HepG2 (cell line): Measurements from ENCODE around the gene SPAG9. TPM values are rescaled to one million over a fixed set of nuclear protein-coding genes. Genes with fewer than 3 reads are reported as not detected.

Experiments
- ATAC-seq: fragments of 200-7000 bp; cut with Tn5 transposase; 3 replicates; pipeline ENCODE4 v1.9.1; 2020; ENCODE audit warnings: mild to moderate bottlenecking, moderate library complexity
- BruUV-seq: library from RNA; stranded (reverse); fragments of 400-500 nt; replicated peaks from 2 replicates; lab custom pipeline; 2021; lab: Mats Ljungman, UMichigan
- CTCF ChIA-PET: fragments of 300-600 bp; formaldehyde crosslinking; extraction: SDS; loops from one replicate; lab custom pipeline; 2021; ENCODE audit warnings: low total read pairs, inconsistent platforms, low intra/inter-chr PET ratio; lab: Yijun Ruan, JAX
- POLR2A ChIA-PET: fragments of 350-600 bp; sonication (Branson Sonifier 250); formaldehyde crosslinking; loops from one replicate; lab custom pipeline; 2020; ENCODE audit warnings: antibody characterized with exemption, inconsistent platforms; lab: Yijun Ruan, JAX
- DNase-seq: peaks from one replicate; pipeline ENCODE4 v3.0.0-alpha.2; 2015; ENCODE audit warnings: low spot score
- FAIRE-seq: peaks from 3 replicates; lab custom pipeline; 2011; peaks lifted over from hg19 to GRCh38; lab: Jason Lieb, UNC
- H2AFZ ChIP-seq: one replicate; pipeline ENCODE4 v1.6.1; 2011; ENCODE audit warnings: low read length, inconsistent platforms
- H3K27ac ChIP-seq: fragments of 300-600 bp; 3 replicates; pipeline ENCODE4 v1.8.0; 2011; ENCODE audit warnings: mixed run types, mild to moderate bottlenecking, mixed read lengths, low read length, inconsistent platforms; ENCODE audit not compliant: insufficient read depth; ENCODE audit errors: extremely low read length
- H3K27me3 ChIP-seq, 2 experiments: fragments of 200-600 bp in 1 of 2; 2 replicates in 1 of 2; 3 replicates in 1 of 2; pipeline versions ENCODE4 v1.6.0 to v1.8.0; 2011; ENCODE audit warnings: low read length in 2 of 2, mild to moderate bottlenecking in 2 of 2, moderate library complexity in 2 of 2, inconsistent platforms in 1 of 2; ENCODE audit not compliant: insufficient read depth in 2 of 2, control insufficient read depth in 1 of 2
- H3K36me3 ChIP-seq, 2 experiments: fragments of 200-600 bp in 1 of 2; replicated peaks in 1 of 2; 2 replicates in 1 of 2; 3 replicates in 1 of 2; pipeline versions ENCODE4 v1.5.1 to v1.8.0; 2011; ENCODE audit warnings: low read length in 2 of 2, inconsistent platforms in 1 of 2; ENCODE audit not compliant: insufficient read depth in 2 of 2, control insufficient read depth in 1 of 2
- H3K4me1 ChIP-seq: 2 replicates; pipeline ENCODE4 v1.5.1; 2012; ENCODE audit warnings: low read length, inconsistent platforms; ENCODE audit not compliant: insufficient read depth
- H3K4me2 ChIP-seq: 2 replicates; pipeline ENCODE4 v1.6.0; 2011; ENCODE audit warnings: low read depth, low read length, inconsistent platforms
- H3K4me3 ChIP-seq, 3 experiments: fragments of 200-600 bp in 1 of 3; sonication (generic), shearing (Covaris generic) in 1 of 3; replicated peaks in 1 of 3; 2 replicates each; pipeline ENCODE4 v1.5.1; 2011 to 2016; ENCODE audit warnings: low read length in 3 of 3, inconsistent platforms in 2 of 3, low read depth in 2 of 3, mild to moderate bottlenecking in 2 of 3, control low read depth in 1 of 3, mixed read lengths in 1 of 3; ENCODE audit not compliant: insufficient read depth in 1 of 3
- H3K79me2 ChIP-seq: one replicate; pipeline ENCODE4 v1.6.1; 2011; ENCODE audit warnings: low read length, inconsistent platforms; ENCODE audit not compliant: insufficient read depth
- H3K9ac ChIP-seq: 2 replicates; pipeline ENCODE4 v1.6.0; 2011; ENCODE audit warnings: mild to moderate bottlenecking, low read depth, low read length, inconsistent platforms; ENCODE audit not compliant: insufficient read depth
- H3K9me3 ChIP-seq: 2 replicates; pipeline ENCODE4 v1.5.1; 2012; ENCODE audit warnings: mild to moderate bottlenecking, low read length
- H4K20me1 ChIP-seq: 2 replicates; pipeline ENCODE4 v1.6.0; 2011; ENCODE audit warnings: inconsistent platforms, mild to moderate bottlenecking, low read length, moderate library complexity; ENCODE audit not compliant: insufficient read depth
- GATA4 ChIP-seq: sonication (generic); IDR thresholded peaks from 2 replicates; pipeline ENCODE4 v1.6.1; 2016; ENCODE audit warnings: antibody characterized with exemption, low read depth, borderline replicate concordance
- HOXA3 ChIP-seq: sonication (generic); formaldehyde crosslinking; IDR thresholded peaks from 2 replicates; pipeline ENCODE4 v1.5.0; 2020; ENCODE audit warnings: missing genetic modification reagents
- JUND ChIP-seq: sonication (generic); formaldehyde crosslinking; IDR thresholded peaks from 2 replicates; pipeline ENCODE4 v1.8.0; 2022; ENCODE audit warnings: mild to moderate bottlenecking, missing genetic modification reagents
- MED1 ChIP-seq: sonication (generic); formaldehyde crosslinking; IDR thresholded peaks from 2 replicates; pipeline ENCODE4 v1.4.0; 2020; ENCODE audit warnings: missing genetic modification reagents
- MTA1 ChIP-seq: sonication (generic); formaldehyde crosslinking; IDR thresholded peaks from 2 replicates; pipeline ENCODE4 v1.4.0; 2020; ENCODE audit warnings: missing genetic modification reagents, mild to moderate bottlenecking, borderline replicate concordance
- PAF1 ChIP-seq: IDR thresholded peaks from 2 replicates; pipeline ENCODE4 v1.6.1; 2016; ENCODE audit warnings: missing genetic modification reagents, missing compliant biosample characterization
- ZNF121 ChIP-seq: sonication (generic); formaldehyde crosslinking; IDR thresholded peaks from 2 replicates; pipeline ENCODE4 v1.5.0; 2020; ENCODE audit warnings: mild to moderate bottlenecking, missing genetic modification reagents
- ZNF232 ChIP-seq: sonication (generic); formaldehyde crosslinking; IDR thresholded peaks from 2 replicates; pipeline ENCODE4 v1.4.0; 2020; ENCODE audit warnings: missing genetic modification reagents, borderline replicate concordance
- ZNF274 ChIP-seq: sonication (generic); formaldehyde crosslinking; IDR thresholded peaks from 2 replicates; pipeline ENCODE4 v1.5.1; 2020; ENCODE audit warnings: mild to moderate bottlenecking, missing genetic modification reagents
- ZNF350 ChIP-seq: sonication (generic); formaldehyde crosslinking; IDR thresholded peaks from 2 replicates; pipeline ENCODE4 v1.4.0; 2020; ENCODE audit warnings: mild to moderate bottlenecking, low read depth, missing genetic modification reagents, borderline replicate concordance
- ZNF546 ChIP-seq: sonication (generic); formaldehyde crosslinking; conservative IDR thresholded peaks from 2 replicates; pipeline ENCODE4 v1.8.1; 2023; ENCODE audit warnings: mild to moderate bottlenecking, missing genetic modification reagents
- WGBS: methylation state at CpG from one replicate; pipeline ENCODE4 v1.1.6; 2017; ENCODE audit warnings: low lambda C conversion rate; 5-methylcytosine and 5-hydroxymethylcytosine counted together
- in situ Hi-C: cut with HindIII; loops from 2 replicates; pipeline ENCODE4 v1.10.0; 2017; ENCODE audit warnings: low pct_unique_long_range_greater_than_20kb; ENCODE audit not compliant: extremely low pct_ligation_motif_present
- intact Hi-C: fragments of 100-400 bp; cut with micrococcal nuclease; formaldehyde crosslinking; loops from one replicate; pipeline ENCODE4 v1.10.0; 2022; ENCODE audit not compliant: unreplicated experiment
- polyA plus RNA-seq, 8 experiments: library from polyadenylated mRNA; depleted of rRNA in 3 of 8; stranded (reverse) in 7 of 8; unstranded in 1 of 8; fragments of >200 nt; fragmentation: Illumina TruSeq in 4 of 8; extraction: Trizol in 4 of 8; gene quantifications; 2 replicates each; pipeline versions ENCODE4 v1.2.1 to v1.2.3, GENCODE V29; 2011 to 2016; ENCODE audit warnings: low read depth in 4 of 8, missing spikeins in 1 of 8, mixed read lengths in 1 of 8; ENCODE audit not compliant: insufficient read depth in 1 of 8
- total RNA-seq, 5 experiments: library from RNA; depleted of rRNA; stranded (reverse); fragments of >200 nt; fragmentation: Illumina TruSeq; extraction: Trizol; gene quantifications; 2 replicates each; pipeline ENCODE4 v1.2.3, GENCODE V29; 2016; ENCODE audit warnings: low read depth in 1 of 5
- TF ChIP-seq, protein P1 (sequence below): sonication (generic); formaldehyde crosslinking; IDR thresholded peaks from 2 replicates; pipeline ENCODE4 v1.9.0; 2022; ENCODE audit warnings: missing genetic modification reagents, mild to moderate bottlenecking, borderline replicate concordance
- TF ChIP-seq, protein P2 (sequence below): sonication (generic); formaldehyde crosslinking; IDR thresholded peaks from 2 replicates; pipeline ENCODE4 v1.4.0; 2020; ENCODE audit warnings: missing genetic modification reagents
- TF ChIP-seq, protein P3 (sequence below): sonication (generic); formaldehyde crosslinking; IDR thresholded peaks from 2 replicates; pipeline ENCODE4 v1.8.0; 2022; ENCODE audit warnings: mild to moderate bottlenecking, missing genetic modification reagents; ENCODE audit not compliant: insufficient replicate concordance

Gene SPAG9
- total and polyA plus RNA-seq, 2 of the 13 experiments (the other 11 are each of a cell fraction or from before 2014, with no cell fraction given) = 43.2 to 78.6 TPM

DNA sequence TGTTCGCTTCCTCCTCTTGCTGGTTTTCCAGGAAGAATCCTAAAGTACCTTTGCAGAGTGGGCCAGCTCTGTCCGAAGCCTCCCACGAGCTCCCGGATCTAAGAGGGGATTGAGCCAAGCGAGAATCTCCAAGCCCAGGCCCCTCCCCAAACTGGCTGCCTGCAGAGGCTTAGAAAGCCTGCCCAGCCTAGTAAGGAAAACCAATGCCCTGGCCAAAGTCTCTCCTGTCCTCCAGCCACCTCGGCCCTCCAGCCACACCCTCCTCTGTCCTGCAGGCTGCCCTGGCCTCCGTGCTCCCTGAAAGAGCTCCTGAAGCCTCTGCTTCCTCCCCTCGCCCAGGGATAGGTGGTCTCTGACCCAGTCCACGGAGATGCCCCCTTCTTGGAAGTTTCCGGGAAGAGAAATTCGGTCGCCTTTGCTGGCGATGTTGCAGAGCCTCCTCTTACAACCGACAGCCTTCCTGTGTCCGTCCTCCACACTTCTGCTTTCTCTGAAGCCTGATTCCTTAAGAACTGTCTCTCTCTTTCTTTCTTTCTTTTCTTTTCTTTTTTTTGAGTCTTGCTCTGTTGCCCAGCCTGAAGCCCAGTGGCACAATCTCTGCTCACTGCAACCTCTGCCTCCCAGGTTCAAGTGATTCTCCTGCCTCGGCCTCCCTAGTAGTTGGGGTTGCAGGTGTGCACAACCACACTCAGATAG lies 199.6 kb downstream of the SPAG9 start:
- in situ Hi-C loops (no loop called here), intact Hi-C loops (no loop called here)
- WGBS = 38% methylated on average over 16 of the region's 16 CpGs
- Histone ChIP-seq H3K4me1 (peaks cover 88% of the 10 kb centered on the region), H3K27me3 (0 out of 5 replicates have a peak, but pooled peaks cover 0 to 2% of the 10 kb centered on the region in 2 experiments), H3K4me3 (peak overlapping the region in 1 of 3 experiments; percentile 45; a peak in 1 of 6 replicates), H3K27ac (no peak overlapping the region), H4K20me1 (no peaks in the 10 kb centered on the region), H3K4me2 (peak overlapping the region; percentile 55), H3K79me2 (no peaks in the 10 kb centered on the region), H3K36me3 (no peaks in the 10 kb centered on the region), H2AFZ (no peak overlapping the region), H3K9ac (0 out of 2 replicates have a peak overlapping the region, but pooled peaks have one; percentile 9), H3K9me3 (no peaks in the 10 kb centered on the region)
- no peak; the same call in 2 of the 3 replicates for ATAC-seq
- no TSS peak for BruUV-seq
- POLR2A ChIA-PET = interaction anchor here (1.2 to 11.0 kb wide), 5 partner anchors 10 to 65 kb away, joined by 3 to 177 read pairs (median 46); partner anchors contain the start of gene TOB1
- peak; percentile 37 for FAIRE-seq
- CTCF ChIA-PET = no interaction called here
- DNase-seq = no peak
- no peak for TF ChIP-seq ZNF350
- TF ChIP-seq, protein P1, sequence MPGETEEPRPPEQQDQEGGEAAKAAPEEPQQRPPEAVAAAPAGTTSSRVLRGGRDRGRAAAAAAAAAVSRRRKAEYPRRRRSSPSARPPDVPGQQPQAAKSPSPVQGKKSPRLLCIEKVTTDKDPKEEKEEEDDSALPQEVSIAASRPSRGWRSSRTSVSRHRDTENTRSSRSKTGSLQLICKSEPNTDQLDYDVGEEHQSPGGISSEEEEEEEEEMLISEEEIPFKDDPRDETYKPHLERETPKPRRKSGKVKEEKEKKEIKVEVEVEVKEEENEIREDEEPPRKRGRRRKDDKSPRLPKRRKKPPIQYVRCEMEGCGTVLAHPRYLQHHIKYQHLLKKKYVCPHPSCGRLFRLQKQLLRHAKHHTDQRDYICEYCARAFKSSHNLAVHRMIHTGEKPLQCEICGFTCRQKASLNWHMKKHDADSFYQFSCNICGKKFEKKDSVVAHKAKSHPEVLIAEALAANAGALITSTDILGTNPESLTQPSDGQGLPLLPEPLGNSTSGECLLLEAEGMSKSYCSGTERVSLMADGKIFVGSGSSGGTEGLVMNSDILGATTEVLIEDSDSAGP (CRISPR knock-in tag) = peak; percentile 53; the same call in 1 of the 2 replicates
- TF ChIP-seq ZNF121 (CRISPR knock-in tag) = peak; percentile 67; the same call in 1 of the 2 replicates
- TF ChIP-seq MED1 (CRISPR knock-in tag) = no peak
- TF ChIP-seq ZNF546 = no peak
- TF ChIP-seq, protein P2, sequence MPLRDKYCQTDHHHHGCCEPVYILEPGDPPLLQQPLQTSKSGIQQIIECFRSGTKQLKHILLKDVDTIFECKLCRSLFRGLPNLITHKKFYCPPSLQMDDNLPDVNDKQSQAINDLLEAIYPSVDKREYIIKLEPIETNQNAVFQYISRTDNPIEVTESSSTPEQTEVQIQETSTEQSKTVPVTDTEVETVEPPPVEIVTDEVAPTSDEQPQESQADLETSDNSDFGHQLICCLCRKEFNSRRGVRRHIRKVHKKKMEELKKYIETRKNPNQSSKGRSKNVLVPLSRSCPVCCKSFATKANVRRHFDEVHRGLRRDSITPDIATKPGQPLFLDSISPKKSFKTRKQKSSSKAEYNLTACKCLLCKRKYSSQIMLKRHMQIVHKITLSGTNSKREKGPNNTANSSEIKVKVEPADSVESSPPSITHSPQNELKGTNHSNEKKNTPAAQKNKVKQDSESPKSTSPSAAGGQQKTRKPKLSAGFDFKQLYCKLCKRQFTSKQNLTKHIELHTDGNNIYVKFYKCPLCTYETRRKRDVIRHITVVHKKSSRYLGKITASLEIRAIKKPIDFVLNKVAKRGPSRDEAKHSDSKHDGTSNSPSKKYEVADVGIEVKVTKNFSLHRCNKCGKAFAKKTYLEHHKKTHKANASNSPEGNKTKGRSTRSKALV (CRISPR knock-in tag) = no peak
- TF ChIP-seq ZNF274 (CRISPR knock-in tag) = no peak
- no peak for TF ChIP-seq HOXA3 (CRISPR knock-in tag)
- no peak for TF ChIP-seq GATA4
- TF ChIP-seq ZNF232 (CRISPR knock-in tag) = no peak
- no peak for TF ChIP-seq PAF1 (CRISPR knock-in tag)
- TF ChIP-seq, protein P3, sequence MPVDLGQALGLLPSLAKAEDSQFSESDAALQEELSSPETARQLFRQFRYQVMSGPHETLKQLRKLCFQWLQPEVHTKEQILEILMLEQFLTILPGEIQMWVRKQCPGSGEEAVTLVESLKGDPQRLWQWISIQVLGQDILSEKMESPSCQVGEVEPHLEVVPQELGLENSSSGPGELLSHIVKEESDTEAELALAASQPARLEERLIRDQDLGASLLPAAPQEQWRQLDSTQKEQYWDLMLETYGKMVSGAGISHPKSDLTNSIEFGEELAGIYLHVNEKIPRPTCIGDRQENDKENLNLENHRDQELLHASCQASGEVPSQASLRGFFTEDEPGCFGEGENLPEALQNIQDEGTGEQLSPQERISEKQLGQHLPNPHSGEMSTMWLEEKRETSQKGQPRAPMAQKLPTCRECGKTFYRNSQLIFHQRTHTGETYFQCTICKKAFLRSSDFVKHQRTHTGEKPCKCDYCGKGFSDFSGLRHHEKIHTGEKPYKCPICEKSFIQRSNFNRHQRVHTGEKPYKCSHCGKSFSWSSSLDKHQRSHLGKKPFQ (CRISPR knock-in tag) = no peak
- TF ChIP-seq JUND (CRISPR knock-in tag) = no peak
- peak; percentile 43; the same call in 1 of the 2 replicates for TF ChIP-seq MTA1
